ENCODE results near the gene EEF1G.
"Not testable (repeated sequence)": the region's sequence is repeated elsewhere in the genome, so short reads cannot be mapped to it uniquely, and the experiment has no call there.

Gene EEF1G

DNA sequence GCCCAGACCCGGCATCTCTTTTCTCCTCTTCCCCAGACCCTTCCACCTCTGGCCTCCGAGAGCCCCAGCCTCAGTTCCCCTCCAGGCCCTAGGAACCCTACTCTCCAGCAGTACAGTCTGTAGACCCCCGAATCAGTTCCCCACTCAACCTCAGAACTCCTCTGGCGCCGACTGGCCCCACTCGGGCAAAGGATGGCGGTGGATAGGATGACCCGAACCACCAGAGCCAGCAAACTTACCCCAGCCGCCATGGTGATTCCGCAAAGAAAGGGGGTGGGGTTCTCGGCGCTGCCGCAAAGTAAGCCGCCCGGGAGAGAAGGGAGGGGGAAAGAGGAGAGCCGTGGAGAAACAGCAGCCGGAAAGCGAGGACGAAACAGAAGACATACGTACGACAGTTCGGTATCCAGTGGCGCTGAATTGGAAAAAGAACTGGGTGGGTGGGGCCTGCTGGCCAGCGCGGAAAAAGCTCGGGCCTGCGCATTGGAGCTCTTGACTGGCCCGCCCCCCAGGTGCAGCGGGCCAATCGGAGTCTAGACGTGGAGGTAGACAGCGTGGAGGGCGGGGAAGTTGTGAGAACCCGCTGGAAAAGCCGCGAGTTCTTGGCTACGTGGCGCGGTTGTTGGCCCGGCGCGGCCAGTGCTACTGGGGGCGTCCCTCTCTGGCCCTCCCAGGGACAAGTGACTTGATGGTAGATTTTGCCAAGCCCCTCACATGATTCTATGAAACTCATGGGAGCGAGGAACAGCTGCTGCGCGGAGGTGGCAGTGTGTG lies at the start of gene EEF1G:
Gene EEF1G, minus strand, starts transcription at position 300 of the 771 bp plus-strand sequence. Its CDS starts 49 bp downstream, at position 251.
- DNase-seq: peak; percentile 100

GRCh38 chr11:62622476-62623089 lies 48.9 kb upstream of the EEF1G start:
- DNase-seq: no peak

DNA sequence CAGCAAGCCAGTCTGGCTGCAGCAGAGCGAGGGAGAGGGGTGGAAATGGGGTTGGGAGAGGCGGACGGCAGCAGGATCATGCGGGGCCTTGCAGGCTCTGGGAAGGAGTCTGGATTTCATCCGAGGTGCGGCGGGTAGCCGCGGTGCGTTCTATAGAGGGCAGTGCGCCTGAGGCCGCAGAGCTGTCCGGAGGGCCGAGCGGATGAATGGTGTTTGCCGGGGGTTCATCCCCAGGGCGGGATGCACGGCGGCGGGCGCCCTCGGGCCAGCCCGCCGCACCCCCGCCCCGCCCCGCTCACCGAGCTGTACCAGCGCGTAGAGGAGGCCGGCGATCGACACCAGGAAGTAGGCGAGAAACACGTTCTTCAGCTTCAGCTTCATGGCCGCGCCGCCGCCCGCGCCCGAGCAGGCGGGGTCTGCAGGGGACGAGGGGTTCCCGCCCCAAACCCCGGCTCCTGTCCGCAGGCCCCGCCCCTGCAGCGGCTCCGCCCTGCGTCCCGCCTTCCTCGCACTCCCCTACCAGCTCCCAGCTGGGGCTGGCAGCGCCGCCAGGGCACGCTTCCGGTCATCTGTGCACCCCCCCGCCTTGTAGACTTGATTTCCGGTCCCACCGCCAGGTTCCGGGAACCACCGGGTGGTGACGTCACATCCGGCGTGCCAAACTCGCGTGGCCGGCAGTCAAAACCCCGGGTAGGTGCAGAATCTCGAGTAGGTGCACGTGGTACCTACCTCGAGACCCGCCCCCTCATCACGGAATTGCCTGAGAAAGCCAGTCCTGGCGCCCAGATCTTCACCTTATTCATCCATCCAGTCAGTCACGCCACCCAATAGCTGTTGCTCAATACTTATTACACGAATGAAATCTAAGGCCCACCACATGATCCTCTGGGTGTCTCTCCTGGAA lies 48.1 kb upstream of the EEF1G start, which contains the start of gene B3GAT3:
Gene B3GAT3, minus strand, starts transcription at position 420 of the 904 bp plus-strand sequence. Its CDS starts 39 bp downstream, at position 381.
- peak; percentile 99 for DNase-seq

- DNase-seq: no peak
Measured at GRCh38 chr11:62621027-62621566, 47.4 kb upstream of the EEF1G start.

- DNase-seq: not testable (repeated sequence)
Measured at GRCh38 chr11:62616957-62617356, 43.3 kb upstream of the EEF1G start.

DNA sequence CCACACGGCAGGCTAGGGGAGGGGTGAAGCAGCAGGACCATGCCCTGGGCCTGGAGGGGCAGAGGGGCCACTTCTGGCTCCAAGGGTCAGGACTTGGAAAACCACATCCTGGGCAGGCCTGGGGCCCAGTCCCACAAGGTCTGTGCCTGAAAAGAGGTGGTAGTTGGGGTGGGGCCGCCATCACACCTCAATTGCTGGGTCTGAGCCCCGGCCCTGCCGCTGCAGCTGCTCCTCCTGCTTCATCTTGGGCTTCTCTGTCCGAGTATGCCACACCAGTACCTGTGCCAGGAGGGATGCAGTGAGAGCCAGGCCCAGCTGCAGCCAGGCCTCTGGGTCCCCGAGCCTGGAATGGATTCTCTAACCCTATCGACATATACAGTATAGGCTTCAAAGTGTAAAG lies 41.8 kb upstream of the EEF1G start:
- DNase-seq: no peak

DNA sequence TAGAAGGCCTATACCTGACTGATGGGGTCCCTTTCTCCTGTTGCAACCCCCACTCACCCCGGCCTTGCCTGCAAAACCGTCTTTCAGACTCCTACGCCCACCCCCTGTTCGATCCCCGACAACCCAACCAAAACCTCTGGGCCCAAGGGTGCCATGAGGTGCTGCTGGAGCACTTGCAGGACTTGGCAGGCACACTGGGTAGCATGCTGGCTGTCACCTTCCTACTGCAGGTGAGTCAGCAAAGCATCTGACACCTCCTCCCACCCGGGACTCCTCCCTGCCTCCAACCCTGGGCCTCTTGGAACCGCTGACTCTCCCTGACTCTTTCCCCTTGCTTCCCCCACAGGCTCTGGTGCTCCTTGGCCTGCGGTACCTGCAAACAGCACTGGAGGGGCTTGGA lies 40.6 kb upstream of the EEF1G start:
- no peak for DNase-seq

- no peak for DNase-seq
Measured at GRCh38 chr11:62613291-62613778, 39.6 kb upstream of the EEF1G start.

DNA sequence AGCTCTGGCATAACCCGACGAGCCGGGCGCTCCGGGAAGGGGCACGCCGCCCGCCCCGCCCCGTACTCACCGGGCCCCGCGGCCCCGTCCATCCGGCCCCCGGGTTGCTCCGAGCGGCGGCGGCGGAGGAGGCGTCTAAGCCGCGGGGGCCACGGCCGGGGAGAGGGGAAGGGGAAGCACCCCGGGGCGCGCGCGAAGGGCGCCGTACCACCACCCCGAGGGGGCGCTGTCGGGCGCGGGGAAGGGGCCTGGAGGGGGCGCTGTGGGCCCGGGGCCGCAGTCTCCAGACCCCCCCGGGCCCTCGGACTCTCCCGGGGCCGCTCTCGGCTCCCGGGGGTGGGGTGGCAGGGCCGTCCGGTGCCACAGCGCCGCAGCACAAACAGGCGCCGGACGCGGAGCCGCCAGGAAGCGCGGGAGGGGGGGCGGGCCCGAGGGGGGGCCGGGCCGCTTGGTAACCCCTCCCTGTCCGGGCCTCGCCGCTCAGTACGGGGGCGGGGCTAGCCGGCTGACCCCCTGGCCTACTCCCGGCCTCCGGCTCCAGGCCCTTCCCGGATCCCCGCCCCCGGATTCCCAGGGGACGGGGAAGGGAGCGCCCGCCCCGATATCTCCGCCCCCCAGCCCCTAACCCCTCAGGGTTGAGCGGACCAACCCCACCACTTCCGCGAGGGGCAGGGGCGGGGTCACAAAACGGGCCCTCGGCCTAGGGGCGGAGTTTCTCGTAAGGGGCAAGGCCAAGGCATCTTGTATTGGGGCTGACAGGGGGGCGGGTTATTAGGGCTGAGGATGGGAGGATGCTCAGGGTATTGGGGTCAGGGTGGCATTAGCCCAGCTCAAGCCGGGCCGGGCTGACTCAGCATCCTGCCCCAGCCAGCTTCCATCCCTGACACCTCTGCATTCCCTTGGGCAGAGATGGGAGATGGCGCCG lies 38.9 kb upstream of the EEF1G start, which contains the start of the genes EML3 and ROM1:
Gene EML3, minus strand, starts transcription at position 410 of the 925 bp plus-strand sequence. Its CDS starts 318 bp downstream, at position 92.
Gene ROM1, plus strand, starts transcription at position 892 of the 925 bp plus-strand sequence. Its CDS starts 25 bp downstream, at position 917.
- peak; percentile 91 for DNase-seq

GRCh38 chr11:62611705-62612365 lies 38.1 kb upstream of the EEF1G start:
- no peak for DNase-seq

DNA sequence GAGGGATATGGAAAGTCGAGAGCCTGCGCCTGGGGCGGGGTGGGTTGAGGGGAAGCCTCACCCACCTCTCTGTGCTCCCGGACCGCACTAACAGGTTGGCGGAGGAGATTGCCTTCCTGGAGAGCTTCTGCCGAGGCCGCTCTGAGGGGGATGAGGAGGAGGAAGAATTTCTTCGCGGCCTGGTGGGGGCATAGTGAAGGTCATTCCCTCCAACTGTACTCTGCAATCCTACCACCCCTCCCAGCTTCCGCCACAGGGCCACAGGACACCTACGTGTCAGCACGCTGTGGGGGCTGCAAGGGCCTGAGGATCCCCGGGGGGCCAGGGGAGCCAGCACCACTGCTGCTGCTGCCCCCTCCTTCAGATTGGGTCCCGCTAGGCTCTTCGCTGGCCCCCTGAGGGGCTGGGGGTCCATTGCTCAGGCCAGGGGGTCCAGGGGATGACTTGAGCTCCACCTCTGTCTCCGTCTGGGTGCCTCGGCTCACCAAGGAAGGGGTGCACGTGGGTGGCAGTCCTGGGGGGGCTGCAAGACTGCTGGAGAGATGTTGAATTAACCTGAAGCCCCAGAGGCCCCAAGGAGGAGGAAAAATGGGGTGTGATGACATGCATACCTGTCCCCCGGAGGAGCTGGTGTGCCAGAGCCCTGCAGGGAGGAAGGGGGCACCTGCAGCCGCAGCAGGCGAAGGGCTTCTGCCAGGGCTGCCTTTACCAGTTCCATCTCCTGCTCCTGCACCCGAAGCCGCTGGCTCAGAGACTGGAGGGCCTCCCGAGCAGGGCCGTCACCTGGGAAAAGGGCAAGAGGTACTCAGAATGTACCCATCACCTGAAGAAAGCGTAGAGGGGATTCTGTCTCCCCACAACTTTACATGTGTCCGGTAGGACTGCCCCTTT lies 37.4 kb upstream of the EEF1G start:
- no peak for DNase-seq

DNA sequence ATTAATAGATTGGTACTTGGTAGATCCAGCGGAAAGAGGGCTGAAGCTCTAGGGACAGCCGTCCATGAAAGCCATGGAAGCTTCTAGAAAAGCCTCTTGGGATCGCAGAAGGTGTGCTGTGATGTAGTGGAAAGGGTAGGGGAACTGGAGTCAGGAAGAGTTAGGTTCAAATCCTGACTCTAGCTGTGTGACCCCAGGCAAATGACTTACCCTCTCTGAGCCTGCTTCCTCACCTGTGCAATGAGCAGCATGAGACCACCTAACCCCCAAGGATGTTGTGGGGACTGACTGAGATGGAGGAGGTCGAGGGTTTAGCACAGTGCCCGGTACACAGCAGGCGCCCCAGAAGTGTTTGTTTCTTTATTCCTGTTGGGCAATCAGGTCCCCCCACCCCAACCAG lies 36.7 kb upstream of the EEF1G start:
- DNase-seq: no peak

GRCh38 chr11:62608776-62609175 lies 35.1 kb upstream of the EEF1G start:
- DNase-seq: no peak

GRCh38 chr11:62607714-62608113 lies 34.0 kb upstream of the EEF1G start:
- peak; percentile 59 for DNase-seq

DNA sequence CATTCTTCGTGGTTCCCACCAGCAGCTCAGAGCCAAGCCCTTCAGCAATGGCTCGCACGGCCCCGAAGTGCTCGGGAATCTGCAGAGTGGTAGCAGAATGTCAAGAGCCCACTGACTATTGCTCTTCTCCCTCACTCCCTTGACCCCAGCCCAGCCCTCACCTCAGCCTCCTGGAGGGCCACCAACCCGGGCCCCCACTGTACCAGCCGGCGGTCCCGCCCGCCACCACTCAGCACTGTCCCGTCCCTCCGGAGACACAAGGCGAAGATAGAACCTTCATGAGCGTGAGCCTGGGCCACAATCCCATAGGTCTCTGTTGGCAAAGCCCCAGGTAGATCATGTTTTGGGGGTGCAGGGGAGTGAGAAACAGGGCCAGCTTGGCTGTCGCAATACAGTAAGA lies 32.2 kb upstream of the EEF1G start:
- DNase-seq: no peak

- no peak for DNase-seq
Measured at GRCh38 chr11:62605467-62605866, 31.8 kb upstream of the EEF1G start.

DNA sequence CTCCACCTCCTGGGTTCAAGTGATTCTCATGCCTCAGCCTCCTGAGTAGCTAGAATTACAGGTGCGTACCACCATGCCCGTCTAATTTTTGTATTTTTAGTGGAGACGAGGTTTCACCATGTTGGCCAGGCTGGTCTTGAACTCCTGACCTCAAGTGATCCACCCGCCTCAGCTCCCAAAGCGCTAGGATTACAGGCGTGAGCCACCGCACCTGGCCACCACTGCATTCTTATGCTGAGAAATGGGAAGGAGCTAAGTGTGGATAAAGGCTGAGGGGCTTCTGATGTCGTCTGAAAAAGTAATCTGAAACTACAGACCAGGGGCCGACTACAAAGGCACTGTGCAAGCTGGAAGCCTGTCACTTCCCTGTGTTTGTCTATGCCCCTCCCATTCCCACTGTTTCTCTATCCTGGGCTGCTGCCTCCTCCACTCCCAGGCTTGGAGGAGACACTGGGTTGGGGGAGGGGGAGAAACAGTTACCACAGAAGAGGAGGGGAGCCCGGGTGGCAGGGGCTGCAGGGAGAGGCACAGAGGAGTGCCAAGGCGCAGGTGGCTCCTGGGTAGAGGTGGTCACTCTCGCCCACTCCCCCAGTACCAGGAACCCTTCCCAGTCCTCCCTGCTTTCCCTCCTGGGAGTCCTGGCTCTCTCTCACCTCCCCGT lies 30.9 kb upstream of the EEF1G start:
- no peak for DNase-seq

DNA sequence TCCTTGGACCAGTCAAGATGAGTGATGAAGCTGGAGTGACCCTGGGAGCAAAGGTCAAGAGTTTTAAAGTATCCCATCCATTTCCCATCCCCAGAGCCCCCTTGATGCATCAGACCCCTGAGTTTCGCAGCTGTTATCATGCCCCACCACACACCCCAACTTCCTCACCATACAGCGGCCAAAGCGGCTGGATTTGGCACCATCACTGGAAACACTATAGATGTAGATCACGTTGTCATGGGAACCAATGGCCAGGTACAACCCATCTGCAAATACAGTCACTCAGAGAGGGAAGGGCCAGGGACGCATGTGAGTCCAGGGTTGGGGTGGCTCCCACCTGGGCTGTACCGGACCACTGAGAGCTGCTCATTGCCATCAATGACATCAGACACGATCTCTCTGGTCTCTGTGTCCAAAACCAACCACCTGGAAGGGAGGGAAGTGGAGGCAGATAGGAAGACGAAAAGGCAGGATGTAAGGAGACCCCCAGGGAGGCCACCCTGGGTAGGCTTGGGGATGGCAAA lies 30.1 kb upstream of the EEF1G start:
- DNase-seq: no peak

DNA sequence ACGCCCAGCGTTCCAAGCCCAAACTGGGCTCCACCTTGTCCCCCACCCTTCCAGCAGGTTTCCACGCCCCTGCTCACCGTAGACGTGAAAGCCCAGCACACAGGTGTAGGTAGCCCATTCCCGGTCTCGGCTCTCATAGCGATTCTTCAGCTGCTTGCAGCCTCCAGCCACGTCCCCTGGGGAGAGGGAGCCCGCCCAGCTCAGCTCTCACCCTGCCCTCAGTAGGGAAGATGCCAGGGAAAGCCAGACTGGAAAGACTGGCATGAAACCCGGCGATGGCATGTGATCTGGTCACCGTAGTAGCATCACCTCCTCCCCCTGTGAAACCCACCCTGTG lies 29.3 kb upstream of the EEF1G start:
- DNase-seq: no peak

Data from CD4-positive, alpha-beta T cell treated with Interleukin-15 for 1 hour (primary cell).